Neutrophil (primary cell): ENCODE results near the gene MGRN1.

ENCODE experiments used
- H3K27ac ChIP-seq: fragments of 200-600 bp; sonication (generic); 2 replicates; pipeline ENCODE4 v1.5.1; 2016; ENCODE audit warnings: mild to moderate bottlenecking, moderate library complexity
- H3K27me3 ChIP-seq: fragments of 200-600 bp; sonication (generic); 2 replicates; pipeline ENCODE4 v1.6.0; 2016; ENCODE audit warnings: mild to moderate bottlenecking
- H3K36me3 ChIP-seq: fragments of 200-600 bp; sonication (generic); 2 replicates; pipeline ENCODE4 v1.5.1; 2017
- H3K4me1 ChIP-seq, 2 experiments: fragments of 200-600 bp in 1 of 2; sonication (generic) in 1 of 2; 1 replicate in 1 of 2; 2 replicates in 1 of 2; pipeline versions ENCODE4 v1.5.1 to v1.6.1; 2013 to 2016; ENCODE audit warnings: low read depth in 1 of 2, low read length in 1 of 2, mild to moderate bottlenecking in 1 of 2, moderate library complexity in 1 of 2; ENCODE audit not compliant: control insufficient read depth in 1 of 2, insufficient read depth in 1 of 2
- H3K4me3 ChIP-seq, 2 experiments: fragments of 200-600 bp in 1 of 2; sonication (generic) in 1 of 2; 1 replicate in 1 of 2; 2 replicates in 1 of 2; pipeline ENCODE4 v1.5.1; 2013 to 2016; ENCODE audit warnings: low read depth in 1 of 2, low read length in 1 of 2, mild to moderate bottlenecking in 1 of 2, moderate library complexity in 1 of 2
- H3K9me3 ChIP-seq: fragments of 200-600 bp; sonication (generic); 2 replicates; pipeline ENCODE4 v1.5.1; 2016
- CTCF ChIP-seq: fragments of 200-600 bp; sonication (generic); IDR thresholded peaks from 2 replicates; pipeline ENCODE4 v1.5.1; 2016; ENCODE audit warnings: antibody characterized with exemption

MGRN1 gene

DNA sequence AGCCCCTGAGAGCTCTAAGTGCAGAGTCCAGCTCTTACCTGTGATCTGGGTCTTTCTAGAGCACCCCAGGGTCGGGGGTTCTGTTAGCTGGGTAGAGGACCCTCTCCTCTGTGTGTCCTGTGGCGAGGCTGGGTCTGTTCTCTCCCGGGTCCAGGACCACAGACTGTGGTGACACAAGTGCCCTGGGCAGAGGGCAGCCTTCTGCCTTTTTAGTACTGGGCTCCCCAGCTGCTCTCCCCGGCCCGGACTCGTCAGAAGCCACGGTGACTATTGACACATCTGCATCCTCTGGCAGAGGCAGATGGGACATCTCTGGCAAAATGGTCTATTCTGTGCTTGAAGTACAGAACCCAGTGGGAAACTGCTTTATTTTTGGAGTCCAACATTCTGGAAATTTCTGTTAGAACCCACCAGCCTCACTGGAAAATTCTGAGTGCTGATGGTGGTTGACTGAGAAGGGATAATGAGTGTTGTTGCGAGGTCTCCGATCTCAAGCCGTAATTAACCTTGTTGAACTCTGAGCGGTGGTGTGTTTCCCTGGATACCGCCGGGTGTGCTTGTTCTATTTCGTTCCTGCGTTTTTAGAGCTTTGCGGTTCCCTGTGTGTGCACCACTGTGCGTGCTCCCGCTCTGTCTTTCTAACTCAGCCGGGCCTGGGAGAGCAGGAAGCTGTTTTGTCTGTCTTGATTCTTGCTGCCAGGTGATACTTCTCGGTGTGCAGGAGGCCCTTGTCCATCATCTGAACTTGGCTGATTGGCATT lies 42.8 kb downstream of the MGRN1 start:
- H3K4me3 ChIP-seq: no peak overlapping the region
- no peak overlapping the region for H3K27ac ChIP-seq
- H3K27me3 ChIP-seq: no peaks in the 10 kb centered on the region
- peaks cover 38 to 39% of the 10 kb centered on the region in 2 experiments for H3K4me1 ChIP-seq
- peaks cover 85% of the 10 kb centered on the region for H3K36me3 ChIP-seq
- no peak for TF ChIP-seq CTCF
- H3K9me3 ChIP-seq: no peaks in the 10 kb centered on the region

DNA sequence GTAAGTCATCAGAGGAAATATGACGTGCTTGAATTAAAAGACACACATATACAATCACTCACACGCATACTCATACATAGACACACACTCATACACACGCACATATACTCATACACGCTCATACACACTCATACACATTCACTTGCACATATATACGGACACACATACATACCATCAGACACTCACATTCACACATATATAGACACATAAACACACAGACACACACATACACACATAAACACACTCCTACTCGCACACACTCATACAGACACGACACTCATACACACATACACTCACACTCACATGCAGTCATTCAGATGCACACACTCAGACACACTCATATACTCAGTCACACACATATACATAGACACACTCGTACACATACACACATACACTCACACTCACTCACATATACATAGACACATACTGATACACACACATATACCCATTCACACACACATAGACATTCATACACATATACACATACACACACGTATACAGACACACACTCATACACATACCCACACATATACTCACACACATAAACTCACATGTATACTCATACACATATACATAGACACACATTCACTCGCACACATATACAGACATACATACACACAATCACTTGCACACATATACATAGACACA lies 43.8 kb downstream of the MGRN1 start:
- H3K4me1 ChIP-seq: peaks cover 28% of the 10 kb centered on the region in 2 experiments
- H3K4me3 ChIP-seq: no peak overlapping the region
- no peak overlapping the region for H3K27ac ChIP-seq
- no peaks in the 10 kb centered on the region for H3K9me3 ChIP-seq
- no peak for TF ChIP-seq CTCF
- peaks cover 89% of the 10 kb centered on the region for H3K36me3 ChIP-seq
- H3K27me3 ChIP-seq: no peaks in the 10 kb centered on the region

DNA sequence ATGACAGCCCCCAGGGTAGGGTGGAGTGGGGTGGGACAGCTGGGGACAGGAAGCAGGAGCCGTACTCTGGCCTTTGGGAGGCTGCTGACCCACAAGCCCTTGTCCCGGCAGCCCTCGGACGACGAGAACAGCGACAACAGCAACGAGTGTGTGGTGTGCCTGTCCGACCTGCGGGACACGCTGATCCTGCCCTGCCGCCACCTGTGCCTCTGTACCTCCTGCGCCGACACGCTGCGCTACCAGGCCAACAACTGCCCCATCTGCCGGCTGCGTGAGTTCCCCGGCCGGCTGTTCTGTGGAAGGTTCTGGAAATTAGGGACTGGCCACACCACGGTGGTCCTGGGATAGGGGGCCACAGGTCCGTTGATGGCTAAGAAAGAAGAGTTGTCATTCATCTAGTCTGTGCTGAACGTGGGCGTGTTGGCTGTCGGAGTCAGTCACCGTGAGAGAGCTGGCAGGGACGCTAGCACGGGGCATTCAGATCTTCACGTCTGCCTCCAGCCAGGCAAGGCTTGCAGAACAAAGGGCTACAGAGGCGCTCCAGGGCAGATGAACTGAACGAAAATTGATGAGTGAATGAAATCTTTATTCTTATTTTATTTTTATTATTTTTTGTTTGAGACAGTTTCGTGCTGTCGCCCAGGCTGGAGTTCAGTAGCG lies 48.9 kb downstream of the MGRN1 start:
- Histone ChIP-seq H3K4me3 (no peak overlapping the region), H3K27ac (no peak overlapping the region), H3K36me3 (peaks cover 97% of the 10 kb centered on the region), H3K27me3 (no peaks in the 10 kb centered on the region), H3K9me3 (no peaks in the 10 kb centered on the region), H3K4me1 (peaks cover 2% of the 10 kb centered on the region in 2 experiments)
- no peak for TF ChIP-seq CTCF

- peaks cover 17% of the 10 kb centered on the region in 2 experiments for H3K4me1 ChIP-seq
- H3K4me3 ChIP-seq: no peak overlapping the region
- TF ChIP-seq CTCF: no peak
- H3K27me3 ChIP-seq: no peaks in the 10 kb centered on the region
- H3K9me3 ChIP-seq: no peaks in the 10 kb centered on the region
- peaks cover 90% of the 10 kb centered on the region for H3K36me3 ChIP-seq
- H3K27ac ChIP-seq: no peak overlapping the region
These were observed 50.4 kb downstream of the MGRN1 start for GRCh38 chr16:4674926-4675530.

- H3K4me1 ChIP-seq: peaks cover 28% of the 10 kb centered on the region in 2 experiments
- TF ChIP-seq CTCF: no peak
- no peak overlapping the region for H3K4me3 ChIP-seq
- peaks cover 85% of the 10 kb centered on the region for H3K36me3 ChIP-seq
- H3K27ac ChIP-seq: peak overlapping the region; percentile 16
- H3K27me3 ChIP-seq: no peaks in the 10 kb centered on the region
- no peaks in the 10 kb centered on the region for H3K9me3 ChIP-seq
These were observed 51.5 kb downstream of the MGRN1 start for GRCh38 chr16:4675864-4676786.
